Activated effector memory CD4-positive, alpha-beta T cell treated with Interleukin-2 at 50 U/mL for 16 hours (primary cell): ENCODE measurements around the gene HSPA6.
"Not testable (repeated sequence)": the region's sequence is repeated elsewhere in the genome, so short reads cannot be mapped to it uniquely, and the experiment has no call there.

Experiments
- DNase-seq: peaks from one replicate; pipeline ENCODE4 v3.0.0-alpha.2; 2020

HSPA6 gene

DNA sequence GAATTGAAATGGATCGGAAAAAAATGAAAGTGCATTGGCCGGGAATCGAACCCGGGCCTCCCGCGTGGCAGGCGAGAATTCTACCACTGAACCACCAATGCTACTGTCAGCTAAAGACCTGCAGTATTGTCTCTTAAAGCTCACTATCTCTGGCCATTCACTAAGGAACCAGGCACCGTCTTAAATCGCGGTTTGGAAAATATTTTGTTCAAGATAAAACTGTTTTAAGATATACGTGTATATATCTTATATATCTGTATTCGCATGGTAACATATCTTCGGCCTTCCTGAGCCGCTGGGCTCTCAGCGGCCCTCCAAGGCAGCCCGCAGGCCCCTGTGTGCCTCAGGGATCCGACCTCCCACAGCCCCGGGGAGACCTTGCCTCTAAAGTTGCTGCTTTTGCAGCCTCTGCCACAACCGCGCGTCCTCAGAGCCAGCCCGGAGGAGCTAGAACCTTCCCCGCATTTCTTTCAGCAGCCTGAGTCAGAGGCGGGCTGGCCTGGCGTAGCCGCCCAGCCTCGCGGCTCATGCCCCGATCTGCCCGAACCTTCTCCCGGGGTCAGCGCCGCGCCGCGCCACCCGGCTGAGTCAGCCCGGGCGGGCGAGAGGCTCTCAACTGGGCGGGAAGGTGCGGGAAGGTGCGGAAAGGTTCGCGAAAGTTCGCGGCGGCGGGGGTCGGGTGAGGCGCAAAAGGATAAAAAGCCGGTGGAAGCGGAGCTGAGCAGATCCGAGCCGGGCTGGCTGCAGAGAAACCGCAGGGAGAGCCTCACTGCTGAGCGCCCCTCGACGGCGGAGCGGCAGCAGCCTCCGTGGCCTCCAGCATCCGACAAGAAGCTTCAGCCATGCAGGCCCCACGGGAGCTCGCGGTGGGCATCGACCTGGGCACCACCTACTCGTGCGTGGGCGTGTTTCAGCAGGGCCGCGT lies at the start of gene HSPA6:
Gene HSPA6, plus strand, starts transcription at position 724 of the 925 bp plus-strand sequence. Its CDS starts 119 bp downstream, at position 843.
- DNase-seq = peak; percentile 51

DNA sequence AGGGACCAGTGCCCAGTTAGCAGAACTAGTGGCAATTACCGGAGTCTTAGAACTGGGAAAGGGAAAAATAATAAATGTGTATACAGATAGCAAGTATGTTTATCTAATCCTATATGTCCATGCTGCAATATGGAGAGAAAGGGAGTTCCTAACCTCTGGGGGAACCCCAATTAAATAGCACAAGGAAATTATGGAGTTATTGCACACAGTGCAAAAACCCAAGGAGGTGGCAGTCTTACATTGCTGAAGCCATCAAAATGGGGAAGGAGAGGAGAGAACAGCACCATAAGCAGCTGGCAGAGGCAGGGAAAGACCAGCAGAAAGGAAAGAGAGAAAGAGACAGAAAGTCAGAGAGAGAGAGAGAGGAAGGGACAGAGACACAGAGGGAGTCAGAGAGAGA lies 46.6 kb upstream of the HSPA6 start:
- not testable (repeated sequence) for DNase-seq

DNA sequence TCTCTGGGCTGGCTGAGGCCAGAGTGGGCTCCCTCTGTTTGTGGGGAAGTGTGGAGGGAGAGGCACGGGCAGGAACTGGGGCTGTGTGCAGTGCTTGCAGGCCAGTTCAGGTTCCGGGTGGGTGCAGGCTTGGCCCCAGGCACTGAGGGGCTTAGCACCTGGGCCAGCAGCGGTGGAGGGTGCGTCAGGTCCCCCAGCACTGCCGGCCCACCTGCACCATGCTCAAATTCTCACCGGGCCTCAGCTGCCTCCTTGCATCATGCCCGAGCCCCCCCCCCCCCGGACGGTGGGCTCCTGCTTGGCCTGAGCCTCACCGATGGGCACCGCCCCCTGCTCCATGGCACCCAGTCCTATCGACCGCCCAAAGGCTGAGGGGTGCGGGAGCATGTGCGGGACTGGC lies 45.4 kb upstream of the HSPA6 start:
- DNase-seq = no peak

DNA sequence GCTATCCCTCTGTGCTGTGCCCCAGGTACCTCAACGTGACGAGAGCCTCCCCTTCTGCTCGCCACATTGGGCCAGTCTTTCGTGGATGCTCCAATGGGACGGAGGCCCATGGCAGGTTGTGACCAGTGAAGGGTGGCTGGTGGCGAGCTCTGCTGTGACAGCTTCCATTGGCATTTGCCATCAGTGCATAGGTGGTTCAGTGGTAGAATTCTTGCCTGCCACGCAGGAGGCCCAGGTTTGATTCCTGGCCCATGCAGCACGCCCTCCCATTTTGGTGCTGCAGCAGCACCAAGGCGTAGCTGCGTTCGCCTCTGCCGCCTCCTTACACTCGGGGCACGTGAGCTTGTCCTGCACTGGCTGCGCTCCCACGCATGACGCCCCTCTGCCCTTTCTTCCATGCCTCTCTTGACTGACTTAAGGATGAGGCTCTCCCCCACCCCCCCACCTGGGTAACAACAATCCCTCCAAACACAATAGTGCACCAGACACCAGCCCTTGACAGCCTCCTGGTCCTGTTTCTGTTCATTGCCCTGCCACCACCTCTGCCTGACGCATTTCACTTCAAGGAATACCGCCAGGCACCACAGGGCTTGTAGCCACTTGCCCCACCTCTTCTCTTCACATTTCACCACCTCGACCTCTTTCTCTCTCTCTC lies 43.8 kb upstream of the HSPA6 start:
- DNase-seq = no peak

DNA sequence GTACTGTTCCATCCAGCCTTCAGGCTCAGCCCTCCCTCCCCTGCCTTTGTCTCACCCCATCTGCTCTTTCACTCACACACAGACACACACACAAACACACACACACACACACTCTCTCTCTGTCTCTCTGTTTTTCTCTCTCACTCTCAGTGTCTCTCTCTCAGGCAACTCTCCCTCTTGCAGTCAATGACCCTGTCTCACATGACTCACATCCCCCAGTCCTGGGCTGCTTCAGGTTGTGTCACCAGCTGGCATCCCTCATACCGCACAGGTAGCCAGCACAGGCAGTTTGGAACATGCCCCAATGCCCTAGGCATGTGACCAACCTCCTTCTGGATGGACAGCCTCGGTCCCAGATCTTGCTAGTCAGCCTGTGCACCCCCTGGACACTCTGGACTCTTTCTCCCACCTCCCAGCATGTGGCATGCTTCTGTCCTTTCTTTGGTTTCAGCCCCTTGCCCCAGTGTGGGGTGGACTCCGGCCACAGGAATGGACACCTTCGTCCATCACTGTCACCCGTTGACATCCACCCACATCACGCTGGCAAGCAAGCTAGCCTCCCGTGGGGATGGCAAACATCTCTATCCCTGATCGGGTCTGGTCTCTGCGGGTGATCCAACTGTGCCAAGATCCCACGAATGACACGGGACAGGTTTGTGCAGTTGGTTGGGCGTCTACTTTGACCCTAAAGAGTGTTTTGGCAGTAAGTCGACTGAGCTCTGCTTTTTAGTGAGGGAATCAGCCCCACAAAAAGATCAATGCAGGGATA lies 42.5 kb upstream of the HSPA6 start:
- DNase-seq = no peak

DNA sequence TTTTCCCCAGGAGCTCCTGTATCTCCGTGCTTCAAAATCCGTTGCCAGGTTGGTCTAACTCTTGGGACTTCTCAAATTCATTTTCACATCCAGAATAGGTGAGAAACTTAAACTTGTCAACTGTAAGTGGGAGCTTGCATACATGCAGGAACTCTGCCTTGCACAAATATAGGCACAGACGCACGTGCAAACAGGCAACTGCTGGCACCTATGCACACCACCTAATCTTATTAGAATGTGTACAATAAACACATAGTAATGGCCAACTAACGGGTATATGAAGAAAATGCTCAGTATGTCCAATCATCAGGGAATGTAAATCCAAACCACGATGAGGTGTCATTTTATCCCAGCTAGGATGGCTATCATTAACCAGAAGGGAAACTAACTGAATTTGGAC lies 41.7 kb upstream of the HSPA6 start:
- DNase-seq = no peak

DNA sequence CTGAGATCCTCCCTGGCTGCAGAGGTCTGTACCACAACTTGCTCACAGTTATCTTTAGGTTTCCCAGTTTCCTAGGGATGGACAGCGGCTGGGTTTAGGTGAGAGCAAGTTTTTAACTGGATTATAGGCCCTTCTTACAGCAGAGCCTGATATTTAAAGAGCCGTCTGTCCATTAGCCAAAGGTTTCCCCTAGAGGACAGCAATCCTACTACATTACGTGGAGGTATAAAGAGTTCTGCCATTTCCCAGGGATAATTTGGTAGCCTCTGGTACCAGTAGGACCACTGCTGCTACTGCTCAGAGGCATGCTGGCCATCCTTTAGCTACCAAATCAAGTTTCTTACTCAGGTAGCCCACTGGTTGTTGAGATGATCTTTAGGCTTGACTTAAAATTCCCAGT lies 41.0 kb upstream of the HSPA6 start:
- DNase-seq = no peak

DNA sequence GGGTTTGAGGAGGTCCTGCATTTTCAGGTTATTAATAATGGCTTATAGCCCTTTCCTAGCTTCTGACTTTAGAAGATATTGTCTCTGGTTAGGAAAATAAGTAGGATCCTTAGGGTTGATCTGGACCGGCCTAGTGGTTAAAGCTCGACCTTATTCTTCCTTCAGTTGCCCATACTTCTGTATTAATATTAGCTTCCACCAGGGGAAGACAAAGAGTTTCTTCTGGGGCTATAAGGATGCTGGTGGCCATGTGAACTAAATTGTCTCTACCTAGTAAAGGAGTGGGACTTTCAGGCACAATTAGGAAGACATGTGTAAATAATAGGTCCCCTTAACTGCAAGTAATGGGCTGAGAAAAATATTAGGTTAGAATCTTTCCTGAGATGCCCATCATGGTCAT lies 39.7 kb upstream of the HSPA6 start:
- DNase-seq = no peak

DNA sequence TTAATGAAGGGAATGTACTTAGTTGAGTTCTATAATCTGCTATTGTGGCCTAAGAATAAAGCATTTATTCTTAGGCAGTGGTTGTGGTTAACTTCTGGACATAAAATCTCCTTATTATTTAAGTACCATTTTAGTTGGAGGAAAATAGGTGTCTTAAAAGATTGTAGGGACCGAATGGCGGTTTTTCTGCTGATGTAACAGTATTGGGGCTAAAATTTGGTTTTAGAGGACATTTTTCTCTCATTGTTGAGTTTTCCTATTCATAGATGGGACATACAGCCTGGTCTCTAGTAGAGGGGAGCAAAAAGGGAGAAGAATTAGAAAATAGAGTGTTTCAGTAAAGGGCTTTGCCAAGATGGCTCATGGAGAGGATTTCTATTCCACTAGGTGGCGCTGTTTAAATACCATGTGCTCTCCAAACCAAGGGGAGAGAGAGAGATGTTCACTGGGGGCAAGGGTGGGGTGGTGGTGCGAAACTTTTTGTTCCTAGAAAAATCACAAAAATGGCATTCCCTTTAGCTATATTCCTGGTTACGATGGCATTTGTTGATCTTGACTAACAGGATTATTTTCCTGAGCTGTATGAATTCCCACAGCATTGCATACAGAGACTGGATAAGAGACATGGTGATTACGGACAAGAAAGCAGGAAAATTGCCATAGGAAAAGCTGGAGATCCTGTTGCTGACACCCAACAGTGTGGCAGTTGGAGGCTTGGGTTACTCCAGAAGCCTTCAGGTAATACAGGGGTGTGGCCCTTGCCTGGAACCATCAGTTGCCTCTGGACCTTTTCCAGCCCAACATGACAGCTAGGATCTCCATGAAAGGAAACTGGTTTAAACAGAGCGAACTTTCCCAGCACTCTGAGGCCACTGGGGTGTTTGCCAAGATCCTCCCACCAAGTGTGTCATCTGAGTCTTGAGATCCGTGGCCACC lies 37.3 kb upstream of the HSPA6 start:
- DNase-seq = no peak

DNA sequence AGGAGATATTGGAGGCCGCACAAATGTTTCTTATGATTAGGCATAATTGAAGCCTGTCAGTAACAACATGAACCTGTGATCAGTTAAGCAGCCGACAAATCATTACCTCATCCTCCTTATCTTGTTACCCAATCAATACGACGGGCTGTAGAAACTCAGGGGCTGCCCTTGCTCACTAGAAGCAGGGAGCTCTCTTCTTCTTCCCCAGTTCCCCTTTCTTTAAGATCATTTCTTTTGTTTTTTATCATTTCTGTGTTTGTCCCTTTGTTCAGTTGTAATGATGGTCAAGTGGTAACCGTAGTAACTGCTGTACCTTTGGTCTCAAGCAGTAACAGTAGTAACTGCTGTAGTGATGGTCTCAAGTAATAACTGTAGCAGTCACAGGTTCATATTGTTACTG lies 32.9 kb upstream of the HSPA6 start:
- DNase-seq = no peak

DNA sequence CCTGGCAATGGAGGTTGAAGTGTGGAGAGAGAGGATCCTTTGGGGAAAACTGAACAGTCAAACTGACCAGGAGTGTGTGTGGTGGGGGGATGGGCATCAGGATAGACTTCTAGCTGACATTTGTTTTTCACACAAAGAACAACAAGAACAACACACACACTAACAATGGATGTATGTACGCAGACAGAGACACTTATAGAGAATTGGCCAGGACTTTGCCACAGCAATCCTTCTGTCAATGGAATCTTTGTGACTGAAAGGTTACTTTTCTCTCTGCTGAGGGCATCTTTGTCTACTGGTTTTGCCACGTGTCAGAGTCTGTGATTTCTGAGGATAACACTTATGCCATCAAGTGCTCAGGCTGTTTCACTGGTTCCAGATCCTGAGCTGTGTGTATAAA lies 31.5 kb upstream of the HSPA6 start:
- DNase-seq = no peak

DNA sequence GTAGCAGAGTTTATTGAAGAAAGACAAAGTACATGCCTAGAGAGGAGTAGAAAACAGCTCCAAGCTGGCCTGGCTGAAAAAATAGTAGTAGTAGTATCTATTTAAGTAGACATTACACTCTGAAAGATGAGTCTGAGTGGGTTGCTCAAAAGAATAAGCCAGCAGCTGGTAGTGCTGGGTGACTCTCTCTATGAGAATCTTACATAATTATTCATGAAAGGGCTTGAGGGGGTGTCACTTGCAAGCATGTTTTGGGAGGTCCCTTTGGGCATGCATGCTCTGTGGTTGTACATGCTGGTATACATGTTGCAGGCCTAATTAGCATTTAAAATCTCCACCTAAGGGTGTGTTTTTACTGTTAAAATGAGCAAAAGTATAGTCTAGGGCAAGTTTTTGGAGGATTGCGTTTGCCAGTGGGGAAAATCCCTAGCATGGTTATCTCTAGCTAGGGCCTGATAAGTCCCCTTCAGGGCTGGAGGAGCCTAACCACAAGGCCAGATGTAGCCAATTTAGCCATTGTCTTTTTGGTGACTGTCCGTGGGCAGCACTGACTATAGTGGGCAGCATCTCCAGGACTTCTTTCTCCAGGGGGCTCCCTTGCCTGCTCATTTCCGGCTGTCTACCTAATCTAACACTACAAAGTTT lies 30.1 kb upstream of the HSPA6 start:
- no peak for DNase-seq

DNA sequence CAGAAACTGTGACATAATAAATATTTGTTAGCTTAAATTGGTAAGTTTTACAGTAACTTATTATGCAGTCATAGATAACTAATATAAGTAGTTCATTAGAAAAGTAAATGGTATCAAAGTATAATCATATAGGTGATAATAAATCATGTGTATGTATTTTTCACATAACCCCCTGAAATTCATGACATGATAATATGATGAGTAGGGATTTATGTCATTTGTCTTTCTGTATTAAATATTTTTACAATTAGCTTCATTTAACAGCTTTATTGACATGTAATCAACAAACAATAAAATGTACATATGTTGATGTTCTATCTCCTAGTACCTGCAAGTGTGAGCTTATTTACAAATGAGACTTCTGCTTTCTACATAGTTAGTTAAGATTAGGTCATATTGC lies 28.9 kb upstream of the HSPA6 start:
- no peak for DNase-seq

DNA sequence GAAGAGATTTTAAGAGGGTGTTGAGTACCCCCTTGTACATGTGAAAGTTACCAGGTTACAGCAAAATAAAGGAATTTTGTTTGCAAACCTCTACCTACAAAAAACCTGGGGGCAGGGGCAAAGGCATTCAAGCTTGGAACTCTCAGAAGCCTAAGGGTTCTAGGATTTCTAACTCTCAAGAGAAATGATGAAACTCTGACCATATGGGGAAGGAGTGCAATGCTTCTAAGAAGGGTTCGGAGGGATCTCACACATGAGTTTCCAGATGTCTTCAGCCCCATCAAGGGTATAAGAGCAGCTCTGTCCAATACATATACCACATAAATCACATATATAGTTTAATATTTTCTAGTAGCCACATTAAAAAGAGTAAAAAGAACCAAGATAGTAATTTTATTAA lies 26.4 kb upstream of the HSPA6 start:
- no peak for DNase-seq

DNA sequence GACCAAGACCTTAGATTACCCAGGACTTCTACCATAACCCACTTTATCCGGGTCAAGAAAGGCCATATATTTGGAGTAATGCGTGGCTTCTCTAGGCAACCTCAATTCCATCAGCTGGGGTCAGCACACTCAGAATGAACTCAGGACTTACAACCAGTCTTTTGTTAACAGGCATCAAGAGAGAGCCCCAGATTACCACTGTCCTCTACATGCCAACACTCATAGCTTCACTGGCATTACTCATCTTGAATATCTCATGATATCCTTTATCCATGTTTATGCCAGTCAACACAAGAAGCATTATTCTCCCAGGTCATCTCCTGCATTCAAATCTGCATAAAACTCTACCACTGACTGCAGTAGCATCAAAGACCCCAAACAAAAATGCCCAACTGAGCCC lies 25.7 kb upstream of the HSPA6 start:
- no peak for DNase-seq

DNA sequence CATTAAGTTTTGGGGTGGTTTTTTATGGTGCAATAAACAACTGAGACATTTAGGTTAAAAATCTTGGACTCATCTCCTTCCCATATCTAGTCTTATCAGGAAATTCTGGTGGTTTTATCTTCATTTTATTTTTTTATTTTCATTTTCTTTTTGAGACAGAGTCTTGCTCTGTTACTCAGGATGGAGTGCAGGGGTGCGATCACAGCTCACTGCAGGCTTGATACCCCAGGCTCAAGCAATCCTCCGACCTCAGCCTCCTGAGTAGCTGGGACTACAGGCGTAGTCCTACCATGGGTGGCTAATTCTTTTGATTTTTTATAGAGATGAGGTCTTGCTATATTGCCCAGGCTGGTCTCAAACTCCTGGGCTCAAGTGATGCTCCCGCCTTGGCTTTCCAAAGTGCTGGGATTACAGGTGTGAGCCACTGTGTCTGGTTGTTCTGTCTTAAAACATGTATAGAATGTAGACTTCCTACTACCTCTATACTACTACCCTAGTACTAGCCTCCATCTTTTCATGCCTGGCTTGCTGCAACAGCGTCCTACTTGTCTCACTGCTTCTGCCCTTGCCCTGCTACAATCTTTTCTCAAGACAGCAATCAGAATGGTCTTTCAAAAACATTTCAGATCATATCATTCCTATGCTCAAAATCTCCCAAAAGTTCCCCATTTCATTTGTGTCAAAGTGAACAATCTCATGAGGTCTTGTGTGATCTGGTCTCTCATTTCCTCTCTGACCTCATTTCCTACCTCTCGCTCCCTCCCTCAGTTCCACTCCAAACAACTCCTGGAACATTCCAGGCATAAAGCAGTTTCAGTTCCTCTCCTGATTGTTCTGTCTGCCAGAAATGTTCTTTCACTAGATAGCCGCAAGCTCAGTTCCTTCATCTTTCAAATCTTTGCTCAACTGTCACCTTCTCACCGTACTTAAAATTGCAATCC lies 25.0 kb upstream of the HSPA6 start:
- DNase-seq = no peak

DNA sequence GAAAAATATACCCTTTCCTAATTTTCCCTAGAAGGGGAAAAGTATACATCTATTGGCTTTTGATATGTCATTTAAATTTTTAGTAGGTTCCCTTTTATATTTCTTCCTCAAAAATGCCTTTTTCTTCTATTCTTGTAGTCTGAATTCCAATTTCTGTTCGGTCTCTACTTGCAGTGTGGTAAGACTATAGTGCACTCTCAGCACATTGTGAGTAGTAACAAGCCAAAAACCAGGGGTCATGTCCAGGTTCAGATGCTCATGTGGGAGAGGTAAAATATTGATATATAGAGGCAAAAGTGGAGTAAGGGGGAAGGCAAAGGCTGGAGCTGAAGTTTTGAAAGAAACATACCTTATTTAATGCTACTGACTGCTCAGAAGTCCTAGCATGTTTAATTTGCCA lies 23.1 kb upstream of the HSPA6 start:
- no peak for DNase-seq

DNA sequence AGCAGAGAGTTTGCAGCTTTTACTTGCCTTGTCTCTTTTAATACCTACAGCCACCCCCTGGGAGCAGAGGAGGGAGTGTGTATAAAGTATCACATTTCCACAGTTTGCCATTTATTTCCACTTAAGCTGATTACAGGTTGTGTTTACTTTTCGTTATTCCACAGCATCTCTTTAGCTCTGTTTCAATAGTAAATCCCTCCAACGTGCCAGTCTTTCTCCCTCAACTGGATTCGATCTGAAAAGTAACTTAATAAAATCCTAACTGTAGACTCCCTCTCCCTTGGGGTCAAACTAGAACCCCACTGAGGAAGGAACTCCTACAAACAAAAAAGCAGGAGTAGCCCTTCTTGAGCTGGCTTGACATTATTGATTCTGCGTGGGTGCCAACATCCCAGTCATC lies 22.2 kb upstream of the HSPA6 start:
- no peak for DNase-seq

DNA sequence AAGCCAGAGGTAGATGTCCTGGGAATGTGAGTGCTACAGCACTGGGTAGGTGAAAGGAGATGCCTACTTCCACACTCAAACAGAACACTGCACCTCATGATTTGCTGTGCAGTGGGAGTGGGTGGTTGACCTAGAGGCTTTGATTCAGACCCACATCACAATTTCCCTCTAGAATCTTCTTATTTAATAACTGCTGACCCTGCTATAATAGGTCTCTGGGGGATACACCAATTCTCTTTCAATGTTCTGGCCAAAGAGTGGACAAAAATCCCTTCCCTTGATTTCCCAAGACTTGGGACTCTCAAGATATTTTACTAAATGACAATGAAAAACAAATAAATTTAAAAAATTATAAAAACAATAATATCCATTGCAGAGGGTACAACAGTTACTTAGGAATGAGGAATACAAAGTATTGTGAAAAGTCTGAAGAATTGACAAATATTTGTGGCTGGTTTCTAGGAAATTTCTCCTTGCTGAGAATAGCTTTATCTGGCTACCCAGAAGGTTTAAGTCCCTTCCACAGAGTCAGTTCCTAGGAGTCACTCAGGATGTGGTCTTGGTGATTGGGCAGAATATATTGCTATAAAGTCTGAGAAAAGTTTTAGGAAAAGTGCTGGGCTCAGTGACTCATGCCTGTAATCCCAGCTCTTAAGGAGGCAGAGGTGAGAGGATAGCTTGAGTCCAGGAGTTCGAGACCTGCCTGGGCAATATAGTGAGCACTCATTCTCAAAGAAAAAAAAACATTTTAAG lies 21.5 kb upstream of the HSPA6 start:
- no peak for DNase-seq

DNA sequence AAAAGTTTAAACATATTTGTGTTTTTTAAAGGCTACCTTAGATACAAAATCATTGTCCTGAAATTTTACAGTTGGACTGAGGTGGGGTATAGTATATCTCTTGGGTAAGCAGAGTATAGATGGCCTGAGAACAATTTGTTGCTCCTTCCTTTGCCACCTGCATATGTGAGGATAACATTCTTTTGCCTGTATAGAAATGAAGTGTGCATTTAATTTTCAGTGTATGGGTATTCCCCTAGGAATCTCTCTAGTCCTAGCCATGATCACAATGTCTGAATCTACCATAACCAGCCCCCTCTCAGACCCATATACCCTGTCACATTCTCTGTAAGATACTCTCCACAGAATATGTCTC lies 21.0 kb upstream of the HSPA6 start:
- no peak for DNase-seq
